ENCODE measurements around the gene RIMBP2.

Gene RIMBP2

GRCh38 chr12:130369816-130370215 is 346.3 kb downstream of the RIMBP2 start:
- TF ChIP-seq POLR2AphosphoS5 (IDR thresholded peaks at IDR 0.05; ENCODE audit: low read depth, low read length): no peak
- no peak for TF ChIP-seq POLR2A (IDR thresholded peaks at IDR 0.05; ENCODE audit: low read depth, low read length)
- TF ChIP-seq TAF1 (IDR thresholded peaks at IDR 0.05; ENCODE audit: borderline replicate concordance, low read depth, low read length): no peak
- FAIRE-seq (no peak), DNase-seq (ENCODE audit: insufficient read length) (no peak)

- DNase-seq (ENCODE audit: insufficient read length) (no peak), FAIRE-seq (no peak)
- TF ChIP-seq POLR2A (IDR thresholded peaks at IDR 0.05; ENCODE audit: low read depth, low read length): no peak
- no peak for TF ChIP-seq POLR2AphosphoS5 (IDR thresholded peaks at IDR 0.05; ENCODE audit: low read depth, low read length)
- no peak for TF ChIP-seq TAF1 (IDR thresholded peaks at IDR 0.05; ENCODE audit: borderline replicate concordance, low read depth, low read length)
Measured at GRCh38 chr12:130367523-130367922, 348.6 kb downstream of the RIMBP2 start.

- FAIRE-seq (no peak), DNase-seq (ENCODE audit: insufficient read length) (no peak)
- TF ChIP-seq TAF1 (IDR thresholded peaks at IDR 0.05; ENCODE audit: borderline replicate concordance, low read depth, low read length) (no peak), POLR2AphosphoS5 (IDR thresholded peaks at IDR 0.05; ENCODE audit: low read depth, low read length) (no peak), POLR2A (IDR thresholded peaks at IDR 0.05; ENCODE audit: low read depth, low read length) (no peak)
Measured at GRCh38 chr12:130367003-130367402, 349.1 kb downstream of the RIMBP2 start.

GRCh38 chr12:130366159-130366558 is 349.9 kb downstream of the RIMBP2 start:
- no peak for FAIRE-seq
- TF ChIP-seq POLR2A (IDR thresholded peaks at IDR 0.05; ENCODE audit: low read depth, low read length): no peak
- TF ChIP-seq POLR2AphosphoS5 (IDR thresholded peaks at IDR 0.05; ENCODE audit: low read depth, low read length): no peak
- TF ChIP-seq TAF1 (IDR thresholded peaks at IDR 0.05; ENCODE audit: borderline replicate concordance, low read depth, low read length): no peak
- DNase-seq (ENCODE audit: insufficient read length): no peak

- FAIRE-seq (no peak), DNase-seq (ENCODE audit: insufficient read length) (no peak)
- TF ChIP-seq POLR2A (IDR thresholded peaks at IDR 0.05; ENCODE audit: low read depth, low read length) (no peak), POLR2AphosphoS5 (IDR thresholded peaks at IDR 0.05; ENCODE audit: low read depth, low read length) (no peak), TAF1 (IDR thresholded peaks at IDR 0.05; ENCODE audit: borderline replicate concordance, low read depth, low read length) (no peak)
Measured at GRCh38 chr12:130364578-130364977, 351.5 kb downstream of the RIMBP2 start.

GRCh38 chr12:130362060-130362459 is 354.0 kb downstream of the RIMBP2 start:
- FAIRE-seq (no peak), DNase-seq (ENCODE audit: insufficient read length) (no peak)

GRCh38 chr12:130357729-130358330 is 358.3 kb downstream of the RIMBP2 start:
- no peak for TF ChIP-seq TAF1 (IDR thresholded peaks at IDR 0.05; ENCODE audit: borderline replicate concordance, low read depth, low read length)
- TF ChIP-seq POLR2AphosphoS5 (IDR thresholded peaks at IDR 0.05; ENCODE audit: low read depth, low read length): no peak
- TF ChIP-seq POLR2A (IDR thresholded peaks at IDR 0.05; ENCODE audit: low read depth, low read length): no peak
- FAIRE-seq (no peak), DNase-seq (ENCODE audit: insufficient read length) (no peak)

More at GRCh38 chr12:130362060-130362459, 354.0 kb downstream of the RIMBP2 start:
- no peak for TF ChIP-seq POLR2A (IDR thresholded peaks at IDR 0.05; ENCODE audit: low read depth, low read length)
- no peak for TF ChIP-seq POLR2AphosphoS5 (IDR thresholded peaks at IDR 0.05; ENCODE audit: low read depth, low read length)
- TF ChIP-seq TAF1 (IDR thresholded peaks at IDR 0.05; ENCODE audit: borderline replicate concordance, low read depth, low read length): no peak

GRCh38 chr12:130357241-130357640 is 358.9 kb downstream of the RIMBP2 start:
- FAIRE-seq (no peak), DNase-seq (ENCODE audit: insufficient read length) (no peak)
- TF ChIP-seq POLR2A (IDR thresholded peaks at IDR 0.05; ENCODE audit: low read depth, low read length) (no peak), TAF1 (IDR thresholded peaks at IDR 0.05; ENCODE audit: borderline replicate concordance, low read depth, low read length) (no peak), POLR2AphosphoS5 (IDR thresholded peaks at IDR 0.05; ENCODE audit: low read depth, low read length) (no peak)

GRCh38 chr12:130356222-130356621 is 359.9 kb downstream of the RIMBP2 start:
- no peak for TF ChIP-seq TAF1 (IDR thresholded peaks at IDR 0.05; ENCODE audit: borderline replicate concordance, low read depth, low read length)
- TF ChIP-seq POLR2AphosphoS5 (IDR thresholded peaks at IDR 0.05; ENCODE audit: low read depth, low read length): no peak
- no peak for TF ChIP-seq POLR2A (IDR thresholded peaks at IDR 0.05; ENCODE audit: low read depth, low read length)
- no peak for DNase-seq (ENCODE audit: insufficient read length)
- no peak for FAIRE-seq

- DNase-seq (ENCODE audit: insufficient read length) (no peak), FAIRE-seq (no peak)
- no peak for TF ChIP-seq POLR2AphosphoS5 (IDR thresholded peaks at IDR 0.05; ENCODE audit: low read depth, low read length)
- no peak for TF ChIP-seq POLR2A (IDR thresholded peaks at IDR 0.05; ENCODE audit: low read depth, low read length)
- TF ChIP-seq TAF1 (IDR thresholded peaks at IDR 0.05; ENCODE audit: borderline replicate concordance, low read depth, low read length): no peak
Measured at GRCh38 chr12:130354407-130354806, 361.7 kb downstream of the RIMBP2 start.

- TF ChIP-seq TAF1 (IDR thresholded peaks at IDR 0.05; ENCODE audit: borderline replicate concordance, low read depth, low read length) (no peak), POLR2AphosphoS5 (IDR thresholded peaks at IDR 0.05; ENCODE audit: low read depth, low read length) (no peak), POLR2A (IDR thresholded peaks at IDR 0.05; ENCODE audit: low read depth, low read length) (no peak)
- FAIRE-seq: no peak
- DNase-seq (ENCODE audit: insufficient read length): no peak
Measured at GRCh38 chr12:130353081-130353480, 363.0 kb downstream of the RIMBP2 start.

- FAIRE-seq (no peak), DNase-seq (ENCODE audit: insufficient read length) (no peak)
- TF ChIP-seq POLR2A (IDR thresholded peaks at IDR 0.05; ENCODE audit: low read depth, low read length) (no peak), POLR2AphosphoS5 (IDR thresholded peaks at IDR 0.05; ENCODE audit: low read depth, low read length) (no peak), TAF1 (IDR thresholded peaks at IDR 0.05; ENCODE audit: borderline replicate concordance, low read depth, low read length) (no peak)
Measured at GRCh38 chr12:130351326-130351725, 364.8 kb downstream of the RIMBP2 start.

Data from GM12892 (cell line).